H1 (cell line): ENCODE measurements around the gene TGM3. TPM values are rescaled to one million over a fixed set of nuclear protein-coding genes. Genes with fewer than 3 reads are reported as not detected.

ENCODE experiments used
- ASH2L ChIP-seq: fragments of 200-600, 300-600 bp; sonication (generic); IDR thresholded peaks from one replicate; pipeline ENCODE4 v1.7.1; 2017; ENCODE audit warnings: low read length
- CBX5 ChIP-seq: fragments of 300-800, 300-1000 bp; sonication (generic); IDR thresholded peaks from 2 replicates; pipeline ENCODE4 v1.7.1; 2016; ENCODE audit warnings: antibody characterized with exemption, low read length, low read depth
- CHD7 ChIP-seq: fragments of 300-600 bp; sonication (generic); IDR thresholded peaks from 2 replicates; pipeline ENCODE4 v1.7.1; 2012; ENCODE audit warnings: low read length, moderate library complexity, mild to moderate bottlenecking, inconsistent platforms; ENCODE audit not compliant: insufficient replicate concordance
- JUND ChIP-seq: IDR thresholded peaks from 2 replicates; pipeline ENCODE4 v1.6.1; 2011; ENCODE audit warnings: mild to moderate bottlenecking, improper control_type of control experiment, low read length
- POU5F1 ChIP-seq: IDR thresholded peaks from 2 replicates; pipeline ENCODE4 v1.6.1; 2011; ENCODE audit warnings: low read depth, mild to moderate bottlenecking, low read length, moderate library complexity
- RBBP5 ChIP-seq: IDR thresholded peaks from 2 replicates; pipeline ENCODE4 v1.7.1; 2012; ENCODE audit warnings: low read depth, mild to moderate bottlenecking, inconsistent platforms, low read length, moderate library complexity, borderline replicate concordance
- SP4 ChIP-seq: IDR thresholded peaks from 2 replicates; pipeline ENCODE4 v1.6.1; 2012; ENCODE audit warnings: low read length, inconsistent platforms
- polyA plus RNA-seq, 7 experiments: library from polyadenylated mRNA; depleted of rRNA in 3 of 7; stranded (reverse) in 5 of 7; unstranded in 2 of 7; fragments of >200 nt in 5 of 7; fragments of 200-250 nt in 2 of 7; gene quantifications; 1 replicate in 5 of 7; 2 replicates in 1 of 7; 4 replicates in 1 of 7; pipeline versions ENCODE4 v1.2.1 to v1.2.3, GENCODE V29; 2011 to 2013; ENCODE audit warnings: missing spikeins in 2 of 7, mixed read lengths in 2 of 7
- total RNA-seq: library from RNA; stranded (reverse); fragmentation: NEBNext Ultra II Directional; extraction: Animal tissue kit (Norgen Biotek cat#: 25700); gene quantifications from 2 replicates; pipeline ENCODE4 v1.2.1, GENCODE V29; 2021
- TF ChIP-seq, protein P1 (sequence below), 3 experiments: IDR thresholded peaks; 1 replicate in 2 of 3; 2 replicates in 1 of 3; pipeline versions ENCODE4 v1.5.1 to v1.6.1; 2011; ENCODE audit warnings: low read length in 3 of 3, mild to moderate bottlenecking in 3 of 3, inconsistent platforms in 2 of 3, low read depth in 1 of 3, moderate library complexity in 1 of 3; ENCODE audit not compliant: insufficient read depth in 1 of 3; ENCODE audit errors: control extremely low read depth in 1 of 3

TGM3 gene
- total and polyA plus RNA-seq, 2 of the 8 experiments (the other 6 are each of a cell fraction or from before 2014, with no cell fraction given), result 0.12 TPM; not detected in 1

- TF ChIP-seq CHD7 (no peak), CBX5 (no peak), ASH2L (no peak), POU5F1 (no peak), SP4 (no peak), JUND (no peak), RBBP5 (no peak)
- TF ChIP-seq, protein P1, sequence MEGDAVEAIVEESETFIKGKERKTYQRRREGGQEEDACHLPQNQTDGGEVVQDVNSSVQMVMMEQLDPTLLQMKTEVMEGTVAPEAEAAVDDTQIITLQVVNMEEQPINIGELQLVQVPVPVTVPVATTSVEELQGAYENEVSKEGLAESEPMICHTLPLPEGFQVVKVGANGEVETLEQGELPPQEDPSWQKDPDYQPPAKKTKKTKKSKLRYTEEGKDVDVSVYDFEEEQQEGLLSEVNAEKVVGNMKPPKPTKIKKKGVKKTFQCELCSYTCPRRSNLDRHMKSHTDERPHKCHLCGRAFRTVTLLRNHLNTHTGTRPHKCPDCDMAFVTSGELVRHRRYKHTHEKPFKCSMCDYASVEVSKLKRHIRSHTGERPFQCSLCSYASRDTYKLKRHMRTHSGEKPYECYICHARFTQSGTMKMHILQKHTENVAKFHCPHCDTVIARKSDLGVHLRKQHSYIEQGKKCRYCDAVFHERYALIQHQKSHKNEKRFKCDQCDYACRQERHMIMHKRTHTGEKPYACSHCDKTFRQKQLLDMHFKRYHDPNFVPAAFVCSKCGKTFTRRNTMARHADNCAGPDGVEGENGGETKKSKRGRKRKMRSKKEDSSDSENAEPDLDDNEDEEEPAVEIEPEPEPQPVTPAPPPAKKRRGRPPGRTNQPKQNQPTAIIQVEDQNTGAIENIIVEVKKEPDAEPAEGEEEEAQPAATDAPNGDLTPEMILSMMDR (IDR thresholded peaks at IDR 0.05; ENCODE audit: control extremely low read depth in 1 of 3, insufficient read depth in 1 of 3, low read depth in 1 of 3, low read length in 3 of 3), result no peak
These were observed 22.0 kb upstream of the TGM3 start (continued) for GRCh38 chr20:2273634-2274302.
